ENCODE measurements around the gene YY1AP1.
A peak's percentile ranks its signal among the peaks of the same experiment; 100 is the strongest.
"Not testable (repeated sequence)": the region's sequence is repeated elsewhere in the genome, so short reads cannot be mapped to it uniquely, and the experiment has no call there.

The YY1AP1 gene

DNA sequence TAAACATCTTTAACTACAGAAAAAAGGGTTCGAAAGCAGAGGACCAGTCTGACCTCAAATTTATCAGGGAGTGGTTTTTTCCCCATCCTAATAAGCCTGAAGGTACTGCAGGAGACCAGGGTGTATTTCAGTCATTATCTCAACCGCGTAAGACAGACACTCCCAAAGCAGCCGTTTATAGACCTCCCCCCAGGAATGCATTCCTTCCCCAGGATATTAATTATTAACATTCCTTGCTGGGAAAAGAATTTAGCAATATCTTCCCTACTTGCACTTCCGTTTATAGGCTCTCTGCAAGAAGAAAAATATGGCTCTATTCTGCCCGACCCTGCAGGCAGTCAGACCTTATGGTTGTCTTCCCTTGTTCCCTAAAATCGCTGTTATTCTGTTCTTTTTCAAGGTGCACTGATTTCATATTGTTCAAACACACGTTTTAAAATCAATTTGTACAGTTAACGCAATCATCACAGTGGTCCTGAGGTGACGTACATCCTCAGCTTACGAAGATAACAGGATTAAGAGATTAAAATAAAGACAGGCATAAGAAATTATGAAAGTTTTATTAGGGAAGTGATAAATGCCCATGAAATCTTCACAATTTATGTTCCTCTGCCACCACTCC, 45.9 kb downstream of the YY1AP1 start:
- not testable (repeated sequence) for H3K9ac ChIP-seq (ENCODE audit: low read length); H3K36me3 ChIP-seq (ENCODE audit: insufficient read depth, low read length); H3K27me3 ChIP-seq (ENCODE audit: control insufficient read depth in 1 of 2, insufficient read depth in 2 of 2, low read length in 2 of 2); H3K4me3 ChIP-seq (ENCODE audit: low read depth in 1 of 2, low read length in 2 of 2); H3K9me3 ChIP-seq (ENCODE audit: low read length); H3K27ac ChIP-seq (ENCODE audit: low read depth, low read length)
- peaks cover 18% of the 10 kb centered on the region for H3K4me1 ChIP-seq (ENCODE audit: insufficient read depth, low read length)

DNA sequence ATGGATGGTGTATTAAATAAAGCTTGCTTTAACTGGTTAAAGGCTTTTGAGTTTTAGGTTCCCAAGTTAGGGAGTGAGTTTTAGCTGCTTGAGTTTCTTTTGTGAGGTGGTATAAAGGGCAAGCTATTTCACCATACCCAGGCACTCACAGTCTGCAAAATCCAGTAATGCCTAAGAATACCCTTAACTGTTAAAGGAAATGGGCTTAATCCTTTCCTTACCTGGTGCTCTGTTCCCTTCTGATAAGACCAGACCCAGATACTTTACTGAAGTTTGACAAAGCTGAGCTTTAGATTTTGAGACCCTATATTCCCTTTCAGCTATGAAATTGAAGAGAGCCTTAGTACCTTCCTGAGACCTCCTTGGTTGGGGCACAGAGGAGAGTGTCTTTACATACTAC, 48.2 kb downstream of the YY1AP1 start:
- H3K9ac ChIP-seq (ENCODE audit: low read length): no peak overlapping the region
- H3K4me1 ChIP-seq (ENCODE audit: insufficient read depth, low read length): peaks cover 7% of the 10 kb centered on the region
- no peak overlapping the region for H3K27ac ChIP-seq (ENCODE audit: low read depth, low read length)
- H3K4me3 ChIP-seq (ENCODE audit: low read depth in 1 of 2, low read length in 2 of 2): no peak overlapping the region
- H3K9me3 ChIP-seq (ENCODE audit: low read length): no peaks in the 10 kb centered on the region
- no peaks in the 10 kb centered on the region for H3K36me3 ChIP-seq (ENCODE audit: insufficient read depth, low read length)
- H3K27me3 ChIP-seq (ENCODE audit: control insufficient read depth in 1 of 2, insufficient read depth in 2 of 2, low read length in 2 of 2): no peaks in the 10 kb centered on the region

DNA sequence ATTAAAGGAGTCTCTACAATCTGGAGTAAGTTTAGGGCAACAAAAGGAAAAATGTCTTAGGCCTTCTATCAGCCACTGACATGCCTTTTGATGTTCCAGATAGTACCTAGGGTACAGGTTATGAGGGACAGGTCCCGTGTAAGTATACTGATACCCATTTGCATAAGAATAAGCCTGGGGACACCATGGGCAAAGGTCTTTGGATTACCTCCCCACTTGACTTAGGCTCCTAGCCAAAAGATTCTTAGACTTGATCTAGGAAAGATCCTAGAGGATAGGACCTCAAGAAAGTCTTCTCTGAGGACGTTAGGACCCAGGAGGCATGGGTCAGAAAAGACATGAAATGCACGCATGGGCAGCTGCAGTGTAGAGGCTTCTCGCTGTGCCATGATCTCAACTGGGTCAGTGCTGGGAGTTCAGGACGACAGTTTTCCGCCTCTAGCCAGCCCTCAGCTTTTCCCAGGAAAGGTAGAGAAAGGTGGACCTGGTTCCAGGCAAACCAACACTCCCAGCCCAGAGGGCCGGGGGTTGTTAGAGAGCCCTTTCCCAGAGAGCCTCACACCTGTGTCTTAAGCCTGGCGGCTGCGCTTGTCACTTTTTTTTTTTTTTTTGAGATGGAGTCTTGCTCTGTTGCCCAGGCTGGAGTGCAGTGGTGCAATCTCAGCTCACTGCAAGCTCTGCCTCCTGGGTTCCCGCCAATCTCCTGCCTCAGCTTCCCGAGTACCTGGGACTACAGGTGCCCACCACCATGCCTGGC, 52.0 kb downstream of the YY1AP1 start:
- no peak overlapping the region for H3K4me3 ChIP-seq (ENCODE audit: low read depth in 1 of 2, low read length in 2 of 2)
- no peak overlapping the region for H3K9ac ChIP-seq (ENCODE audit: low read length)
- no peaks in the 10 kb centered on the region for H3K36me3 ChIP-seq (ENCODE audit: insufficient read depth, low read length)
- H3K27ac ChIP-seq (ENCODE audit: low read depth, low read length): no peak overlapping the region
- H3K27me3 ChIP-seq (ENCODE audit: control insufficient read depth in 1 of 2, insufficient read depth in 2 of 2, low read length in 2 of 2): no peaks in the 10 kb centered on the region
- H3K4me1 ChIP-seq (ENCODE audit: insufficient read depth, low read length): no peaks in the 10 kb centered on the region
- no peaks in the 10 kb centered on the region for H3K9me3 ChIP-seq (ENCODE audit: low read length)

DNA sequence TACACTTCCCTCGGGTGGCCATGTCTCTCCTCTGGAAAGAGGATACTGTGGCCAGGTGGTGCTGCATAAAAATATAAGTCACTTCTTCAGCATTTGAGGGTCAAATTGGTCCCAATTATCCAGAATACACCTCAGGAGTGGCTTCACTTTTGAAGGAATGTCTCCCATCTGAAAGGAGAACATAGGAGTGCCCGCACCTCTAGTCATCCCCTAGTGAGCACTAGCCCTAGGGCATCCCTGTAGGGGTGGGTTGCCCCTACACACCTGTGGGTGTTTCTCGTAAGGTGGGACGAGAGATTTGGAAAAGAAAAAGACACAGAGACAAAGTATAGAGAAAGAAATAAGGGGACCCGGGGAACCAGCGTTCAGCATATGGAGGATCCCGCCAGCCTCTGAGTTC, 62.1 kb downstream of the YY1AP1 start:
- not testable (repeated sequence) for H3K4me1 ChIP-seq (ENCODE audit: insufficient read depth, low read length); H3K27ac ChIP-seq (ENCODE audit: low read depth, low read length); H3K27me3 ChIP-seq (ENCODE audit: control insufficient read depth in 1 of 2, insufficient read depth in 2 of 2, low read length in 2 of 2); H3K9ac ChIP-seq (ENCODE audit: low read length); H3K9me3 ChIP-seq (ENCODE audit: low read length); H3K36me3 ChIP-seq (ENCODE audit: insufficient read depth, low read length); H3K4me3 ChIP-seq (ENCODE audit: low read depth in 1 of 2, low read length in 2 of 2)

DNA sequence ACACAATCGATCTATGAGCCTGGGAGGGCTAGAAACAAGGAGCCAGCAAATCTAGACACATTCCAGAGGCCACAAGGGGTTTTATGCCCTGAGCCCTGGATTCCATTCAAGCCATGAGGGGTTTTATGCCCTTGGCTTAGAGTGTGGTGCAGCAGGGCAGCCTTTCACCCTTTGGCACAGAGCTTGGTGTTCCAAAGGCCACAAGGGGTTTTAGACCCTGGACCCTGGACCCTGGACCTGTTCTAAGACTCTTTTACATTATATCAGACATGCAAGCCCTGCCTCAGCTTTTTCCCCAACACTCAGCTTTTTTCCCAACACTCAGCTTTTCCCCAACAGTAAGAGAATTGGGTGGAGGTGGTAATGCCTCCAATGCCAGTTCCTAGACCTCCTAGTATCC, 65.2 kb downstream of the YY1AP1 start:
- no peaks in the 10 kb centered on the region for H3K4me1 ChIP-seq (ENCODE audit: insufficient read depth, low read length)
- H3K9me3 ChIP-seq (ENCODE audit: low read length): no peaks in the 10 kb centered on the region
- no peaks in the 10 kb centered on the region for H3K27me3 ChIP-seq (ENCODE audit: control insufficient read depth in 1 of 2, insufficient read depth in 2 of 2, low read length in 2 of 2)
- H3K9ac ChIP-seq (ENCODE audit: low read length): no peak overlapping the region
- H3K36me3 ChIP-seq (ENCODE audit: insufficient read depth, low read length): no peaks in the 10 kb centered on the region
- H3K4me3 ChIP-seq (ENCODE audit: low read depth in 1 of 2, low read length in 2 of 2): no peak overlapping the region
- H3K27ac ChIP-seq (ENCODE audit: low read depth, low read length): no peak overlapping the region

DNA sequence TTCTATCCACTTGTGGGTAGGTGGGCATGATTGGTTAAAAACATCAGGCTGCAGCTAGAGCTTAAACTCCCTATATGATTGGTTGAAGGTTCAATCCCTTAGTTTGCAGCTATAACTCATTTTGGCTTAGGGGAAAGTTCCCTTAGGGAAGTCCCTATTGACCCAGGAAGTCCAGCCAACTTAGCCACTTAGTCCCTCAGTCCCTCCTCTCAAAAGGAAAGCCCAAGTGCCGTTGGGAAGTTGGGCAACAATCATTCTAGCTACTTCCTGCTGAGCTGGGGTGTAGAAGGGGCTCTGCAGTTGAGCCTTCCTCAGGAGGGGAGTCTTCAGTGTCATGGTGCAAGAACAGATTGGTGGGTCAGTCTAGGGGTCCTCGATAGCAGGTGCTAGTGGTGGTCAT, 66.4 kb downstream of the YY1AP1 start:
- no peaks in the 10 kb centered on the region for H3K9me3 ChIP-seq (ENCODE audit: low read length)
- H3K4me3 ChIP-seq (ENCODE audit: low read depth in 1 of 2, low read length in 2 of 2): no peak overlapping the region
- H3K36me3 ChIP-seq (ENCODE audit: insufficient read depth, low read length): no peaks in the 10 kb centered on the region
- H3K27me3 ChIP-seq (ENCODE audit: control insufficient read depth in 1 of 2, insufficient read depth in 2 of 2, low read length in 2 of 2): no peaks in the 10 kb centered on the region
- H3K27ac ChIP-seq (ENCODE audit: low read depth, low read length): no peak overlapping the region
- no peak overlapping the region for H3K9ac ChIP-seq (ENCODE audit: low read length)
- H3K4me1 ChIP-seq (ENCODE audit: insufficient read depth, low read length): no peaks in the 10 kb centered on the region

DNA sequence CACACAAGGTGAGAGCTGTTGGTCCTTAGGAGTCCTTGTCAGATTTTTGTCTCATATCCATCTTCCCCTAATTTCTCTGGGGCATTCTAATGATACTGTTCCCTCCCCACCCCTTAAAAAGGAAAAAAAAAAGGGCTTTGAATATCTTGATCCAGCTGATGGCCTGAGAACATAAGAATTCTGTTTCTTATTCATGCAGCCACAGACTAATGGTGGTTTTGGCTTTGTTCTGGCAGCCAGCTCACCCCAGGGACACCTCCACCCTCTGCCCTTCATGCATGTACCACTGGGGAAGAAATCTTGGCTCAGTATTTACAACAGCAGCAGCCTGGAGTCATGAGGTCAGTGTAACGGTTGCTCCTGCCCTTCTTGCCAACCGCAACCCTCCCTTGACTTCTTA, 75.3 kb downstream of the YY1AP1 start:
- H3K9me3 ChIP-seq (ENCODE audit: low read length); H3K9ac ChIP-seq (ENCODE audit: low read length); H3K4me3 ChIP-seq (ENCODE audit: low read depth in 1 of 2, low read length in 2 of 2); H3K36me3 ChIP-seq (ENCODE audit: insufficient read depth, low read length); H3K27ac ChIP-seq (ENCODE audit: low read depth, low read length); H3K4me1 ChIP-seq (ENCODE audit: insufficient read depth, low read length); H3K27me3 ChIP-seq (ENCODE audit: control insufficient read depth in 1 of 2, insufficient read depth in 2 of 2, low read length in 2 of 2): not testable (repeated sequence)

DNA sequence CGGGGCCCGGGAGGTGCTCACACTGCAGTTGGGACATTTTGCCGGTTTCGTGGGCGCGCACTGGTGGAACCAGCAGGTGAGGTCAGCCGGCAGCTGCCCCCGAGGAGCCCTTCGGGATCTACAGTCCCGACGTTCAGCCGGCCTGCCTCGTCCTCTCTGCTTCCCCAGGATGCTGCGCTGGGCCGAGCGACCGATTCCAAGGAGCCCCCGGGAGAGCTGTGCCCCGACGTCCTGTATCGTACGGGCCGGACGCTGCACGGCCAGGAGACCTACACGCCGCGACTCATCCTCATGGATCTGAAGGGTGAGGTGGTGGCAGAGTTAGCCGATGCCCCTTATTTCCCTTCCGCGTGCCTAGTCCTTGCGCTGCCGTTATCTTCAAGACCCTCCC, 78.3 kb downstream of the YY1AP1 start:
- not testable (repeated sequence) for H3K4me3 ChIP-seq (ENCODE audit: low read depth in 1 of 2, low read length in 2 of 2); H3K36me3 ChIP-seq (ENCODE audit: insufficient read depth, low read length); H3K9ac ChIP-seq (ENCODE audit: low read length); H3K27me3 ChIP-seq (ENCODE audit: control insufficient read depth in 1 of 2, insufficient read depth in 2 of 2, low read length in 2 of 2); H3K27ac ChIP-seq (ENCODE audit: low read depth, low read length); H3K4me1 ChIP-seq (ENCODE audit: insufficient read depth, low read length); H3K9me3 ChIP-seq (ENCODE audit: low read length)

DNA sequence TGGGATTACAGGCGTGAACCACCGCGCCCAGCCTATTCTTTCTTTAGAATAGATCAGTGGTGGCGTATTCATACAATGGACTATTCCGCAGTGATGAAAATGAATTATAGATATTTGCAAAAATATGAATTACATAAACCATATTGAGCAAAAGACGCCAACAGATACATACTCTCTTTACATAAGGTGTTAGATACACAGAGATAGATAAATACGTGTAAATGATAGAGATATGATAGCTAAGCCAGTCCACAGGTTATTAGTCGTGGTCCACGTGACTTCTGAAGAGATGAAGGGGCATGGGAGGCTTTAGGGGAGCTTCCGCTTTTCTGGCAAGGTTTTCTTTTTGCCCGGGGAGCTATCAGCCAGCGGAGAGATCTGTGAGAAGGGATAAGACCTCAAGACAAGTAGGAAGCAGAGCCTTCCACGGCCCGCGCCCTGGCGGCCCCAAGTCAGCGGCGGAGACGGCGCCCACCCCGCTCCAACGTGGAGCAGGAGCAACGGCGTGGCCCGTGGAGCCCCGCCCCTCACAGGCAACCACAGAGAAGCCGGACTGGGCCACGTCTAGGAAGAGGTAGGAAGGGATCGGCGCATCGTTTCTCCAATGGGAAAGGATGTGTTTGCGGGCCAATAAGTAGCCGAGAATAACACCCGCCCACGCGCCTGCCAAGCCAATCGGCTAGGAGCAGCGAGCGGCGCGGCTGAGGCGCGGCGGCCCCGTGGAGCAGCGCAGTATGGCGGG, 78.9 kb downstream of the YY1AP1 start, which contains the start of gene MSTO1:
Gene MSTO1 (plus strand): TSS at position 704 of the 742 bp plus-strand sequence. CDS start 31 bp downstream, at position 735.
- Histone ChIP-seq H3K36me3 (ENCODE audit: insufficient read depth, low read length) (no peaks in the 10 kb centered on the region), H3K9ac (ENCODE audit: low read length) (no peak within 1 kb of the TSS), H3K27me3 (ENCODE audit: control insufficient read depth in 1 of 2, insufficient read depth in 2 of 2, low read length in 2 of 2) (no peaks in the 10 kb centered on the region), H3K9me3 (ENCODE audit: low read length) (no peaks in the 10 kb centered on the region), H3K4me3 (ENCODE audit: low read depth in 1 of 2, low read length in 2 of 2) (peak within 1 kb of the TSS; percentile 65 to 72), H3K27ac (ENCODE audit: low read depth, low read length) (peak within 1 kb of the TSS; percentile 57), H3K4me1 (ENCODE audit: insufficient read depth, low read length) (no peaks in the 10 kb centered on the region)
